GM21619 (cell line): ENCODE data around the gene ARMC10.
"Not testable (repeated sequence)": the region's sequence is repeated elsewhere in the genome, so short reads cannot be mapped to it uniquely, and the experiment has no call there.

ENCODE experiments used
- ATAC-seq: cut with Tn5 transposase; IDR thresholded peaks from one replicate; pipeline ENCODE4 v1.9.1; 2021; ENCODE audit not compliant: unreplicated experiment

ARMC10 gene

GRCh38 chr7:103077318-103077717 is 2.4 kb downstream of the ARMC10 start:
- ATAC-seq, result no peak

GRCh38 chr7:103078226-103078625 is 3.3 kb downstream of the ARMC10 start:
- not testable (repeated sequence) for ATAC-seq

GRCh38 chr7:103079836-103080235 is 4.9 kb downstream of the ARMC10 start:
- ATAC-seq, result no peak

DNA sequence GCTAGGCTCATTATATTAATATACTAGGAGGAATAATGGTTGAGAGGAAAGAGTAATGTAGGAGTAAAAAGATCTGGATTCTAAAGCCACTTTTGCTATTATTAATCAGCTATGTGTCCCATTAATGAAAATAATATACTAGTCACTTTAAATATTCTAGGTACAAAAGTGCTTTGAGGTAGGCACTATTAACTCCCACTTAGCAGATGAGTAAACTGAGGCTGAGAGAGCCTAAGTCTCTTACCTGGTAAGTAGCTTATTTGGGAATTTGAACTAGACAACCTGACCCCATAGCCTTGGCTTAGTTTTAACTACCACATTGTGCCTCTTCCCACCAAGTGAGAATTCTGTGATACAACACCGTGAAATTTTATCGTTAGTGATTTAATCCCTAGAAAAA is 6.0 kb downstream of the ARMC10 start:
- no peak for ATAC-seq

DNA sequence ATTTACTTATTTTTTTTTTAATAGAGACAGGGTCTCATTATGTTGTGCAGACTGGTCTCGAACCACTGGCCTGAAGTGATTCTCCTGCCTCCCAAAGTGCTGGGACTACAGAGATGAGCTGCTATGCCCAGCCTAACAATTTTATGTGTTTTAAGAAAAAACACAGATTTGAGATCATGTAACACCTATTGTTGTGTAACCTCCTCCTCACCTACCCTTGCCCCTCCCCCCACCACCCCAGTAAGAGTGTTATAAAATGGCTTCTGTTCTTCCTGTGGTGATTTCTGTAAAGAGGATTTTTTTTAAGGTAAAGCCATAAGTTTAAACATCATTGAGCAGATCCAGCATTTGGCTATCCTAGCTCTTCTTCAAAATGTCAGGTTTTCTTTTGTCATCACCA is 7.6 kb downstream of the ARMC10 start:
- no peak for ATAC-seq

DNA sequence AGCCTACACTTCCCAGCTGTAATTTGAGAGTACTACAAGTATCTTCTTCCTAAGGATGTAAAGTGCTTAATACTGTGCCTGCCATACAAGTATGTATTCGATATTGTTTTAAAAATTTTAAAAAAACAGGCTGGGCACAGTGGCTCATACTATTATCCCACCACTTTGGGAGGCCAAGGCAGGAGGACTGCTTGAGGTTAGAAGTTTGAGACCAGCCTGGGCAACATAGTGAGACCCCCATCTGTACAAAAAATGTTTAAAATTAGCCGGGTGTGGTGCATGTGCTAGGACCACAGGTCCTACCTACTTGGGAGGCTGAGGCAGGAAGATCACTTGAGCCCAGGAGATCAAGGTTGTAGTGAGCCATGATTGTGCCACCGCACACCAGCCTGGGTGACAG is 8.3 kb downstream of the ARMC10 start:
- no peak for ATAC-seq

GRCh38 chr7:103092321-103092720 is 17.4 kb downstream of the ARMC10 start:
- not testable (repeated sequence) for ATAC-seq

GRCh38 chr7:103093429-103093828 is 18.5 kb downstream of the ARMC10 start:
- ATAC-seq, result no peak

DNA sequence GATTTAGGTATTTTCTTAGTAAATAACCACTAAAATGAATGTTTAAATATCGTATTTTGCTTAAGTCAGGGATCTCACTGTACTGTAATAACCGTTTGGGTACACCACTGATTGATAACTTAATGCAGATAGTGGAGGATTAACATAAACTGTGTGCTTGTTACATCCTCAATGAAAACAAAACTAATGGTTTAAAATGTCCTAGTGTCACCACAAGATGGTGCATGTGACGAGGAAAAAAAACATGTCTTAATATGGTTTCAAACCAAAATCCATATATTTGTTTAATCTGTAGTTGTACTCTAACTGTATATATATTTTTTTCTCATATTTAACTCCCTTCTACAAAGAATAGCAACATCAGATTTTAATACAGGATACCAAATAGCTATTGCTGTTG is 19.2 kb downstream of the ARMC10 start:
- ATAC-seq, result no peak

GRCh38 chr7:103095558-103095957 is 20.6 kb downstream of the ARMC10 start:
- not testable (repeated sequence) for ATAC-seq

DNA sequence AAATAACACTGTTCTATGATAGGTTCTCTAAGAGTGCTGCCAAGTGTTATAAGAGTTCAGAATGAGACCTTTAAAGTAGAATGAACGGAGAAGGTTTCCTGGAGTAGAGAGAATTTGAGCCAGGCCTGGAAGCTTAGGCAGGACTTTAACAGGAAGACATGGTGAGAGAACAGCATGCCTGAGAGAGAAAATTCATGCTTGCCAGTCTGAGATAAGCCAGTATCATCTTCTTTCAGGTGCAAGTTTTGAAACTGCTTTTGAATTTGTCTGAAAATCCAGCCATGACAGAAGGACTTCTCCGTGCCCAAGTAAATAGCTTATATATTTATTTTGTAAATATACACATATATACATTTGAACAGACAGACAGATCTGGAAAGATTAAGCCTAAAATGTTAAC is 22.1 kb downstream of the ARMC10 start:
- ATAC-seq, result no peak

DNA sequence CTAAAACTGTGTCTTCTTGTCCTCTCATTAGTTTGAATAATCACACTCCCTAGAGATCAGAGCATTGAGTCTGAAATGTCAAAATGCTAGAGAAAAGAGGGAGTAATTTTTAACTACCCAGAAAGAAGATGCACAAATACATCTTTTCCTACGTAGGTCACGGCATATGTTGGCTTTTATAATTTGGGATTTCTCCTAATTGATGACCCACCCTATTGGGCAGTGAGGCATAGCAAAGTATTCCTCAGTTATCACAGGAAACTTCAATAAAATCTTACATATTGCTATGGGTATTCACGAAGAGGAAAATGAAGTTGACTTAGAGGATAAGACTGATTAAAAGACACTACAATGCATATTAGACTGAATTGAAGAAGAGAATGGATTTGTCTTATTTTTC is 25.4 kb downstream of the ARMC10 start:
- ATAC-seq, result no peak

GRCh38 chr7:103101543-103101942 is 26.6 kb downstream of the ARMC10 start:
- no peak for ATAC-seq

DNA sequence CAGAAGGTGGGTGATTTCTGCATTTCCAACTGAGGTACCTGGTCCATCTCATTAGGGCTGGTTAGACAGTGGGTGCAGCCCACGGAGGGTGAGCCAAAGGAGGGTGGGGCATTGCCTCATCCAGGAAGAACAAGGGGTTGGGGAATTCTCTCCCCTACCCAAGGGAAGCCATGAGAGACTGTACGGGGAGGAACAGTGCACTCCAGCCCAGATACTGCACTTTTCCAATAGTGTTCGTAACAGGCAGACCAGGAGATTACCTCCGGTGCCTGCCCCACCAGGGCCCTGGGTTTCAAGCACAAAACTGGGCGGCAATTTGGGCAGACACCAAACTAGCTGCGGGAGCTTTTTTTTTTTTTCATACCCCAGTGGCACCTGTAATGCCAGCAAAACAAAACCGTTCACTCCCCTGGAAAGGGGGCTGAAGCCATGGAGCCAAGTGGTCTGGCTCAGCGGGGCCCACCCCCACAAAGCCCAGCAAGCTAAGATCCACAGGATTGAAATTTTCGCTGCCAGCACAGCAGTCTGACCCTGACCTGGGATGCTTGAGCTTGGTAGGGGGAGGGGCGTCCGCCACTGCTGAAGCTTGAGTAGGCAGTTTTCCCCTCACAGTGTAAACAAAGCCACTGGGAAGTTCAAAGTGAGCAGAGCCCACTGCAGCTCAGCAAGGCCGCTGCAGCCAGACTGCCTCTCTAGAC is 31.2 kb downstream of the ARMC10 start:
- ATAC-seq, result no peak

DNA sequence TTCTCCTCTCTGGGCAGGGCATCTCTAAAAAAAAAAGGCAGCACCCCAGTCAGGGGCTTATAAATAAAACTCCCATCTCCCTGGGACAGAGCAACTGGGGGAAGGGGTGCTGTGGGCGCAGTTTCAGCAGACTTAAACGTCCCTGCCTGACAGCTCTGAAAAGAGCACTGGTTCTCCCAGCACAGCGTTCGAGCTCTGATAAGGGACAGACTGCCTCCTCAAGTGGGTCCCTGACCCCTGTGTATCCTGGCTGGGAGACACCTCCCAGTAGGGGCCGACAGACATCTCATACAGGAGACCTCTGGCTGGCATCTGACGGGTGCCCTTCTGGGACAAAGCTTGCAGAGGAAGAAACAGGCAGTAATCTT is 31.7 kb downstream of the ARMC10 start:
- not testable (repeated sequence) for ATAC-seq

- no peak for ATAC-seq
These were observed 38.2 kb downstream of the ARMC10 start for GRCh38 chr7:103113164-103113563.

GRCh38 chr7:103114576-103115008 is 39.7 kb downstream of the ARMC10 start:
- ATAC-seq, result no peak

DNA sequence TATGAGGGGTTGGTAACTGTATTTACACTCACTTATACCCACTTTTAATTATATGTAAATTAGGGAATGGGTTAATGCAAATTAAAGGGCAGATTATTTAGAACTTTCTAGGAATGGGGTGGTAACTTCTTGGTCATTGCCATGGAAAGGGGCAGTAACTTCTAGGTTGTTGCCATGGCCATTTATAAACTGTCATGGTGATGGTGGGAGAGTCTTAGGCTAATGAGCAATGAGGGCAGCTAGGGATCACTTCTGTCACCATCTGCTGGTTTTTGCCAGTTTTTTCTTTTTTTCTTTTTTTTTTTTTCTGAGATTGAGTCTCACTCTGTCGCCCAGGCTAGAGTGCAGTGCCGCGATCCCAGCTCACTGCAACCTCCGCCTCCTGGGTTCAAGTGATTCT is 40.8 kb downstream of the ARMC10 start:
- ATAC-seq, result no peak

DNA sequence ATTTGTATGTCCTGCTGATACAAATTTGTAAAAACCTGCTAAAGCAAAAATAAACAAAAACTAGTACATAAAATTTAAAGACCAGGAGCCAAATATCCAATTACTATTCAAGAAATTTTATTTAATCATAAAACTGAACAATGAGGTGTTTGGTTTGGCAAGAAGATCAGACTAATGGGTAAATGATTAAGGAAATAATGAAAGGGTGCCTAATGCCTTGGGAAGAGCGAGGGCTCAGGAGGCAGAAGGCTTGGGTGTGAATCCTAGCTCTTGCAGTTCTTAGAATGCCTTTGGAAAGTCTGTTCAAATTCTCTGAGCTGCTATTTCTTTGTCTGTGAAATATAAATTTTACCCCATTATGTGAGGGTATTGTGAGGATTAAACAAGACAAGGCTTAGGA is 41.6 kb downstream of the ARMC10 start:
- no peak for ATAC-seq

- no peak for ATAC-seq
These were observed 42.1 kb downstream of the ARMC10 start for GRCh38 chr7:103116991-103117390.

DNA sequence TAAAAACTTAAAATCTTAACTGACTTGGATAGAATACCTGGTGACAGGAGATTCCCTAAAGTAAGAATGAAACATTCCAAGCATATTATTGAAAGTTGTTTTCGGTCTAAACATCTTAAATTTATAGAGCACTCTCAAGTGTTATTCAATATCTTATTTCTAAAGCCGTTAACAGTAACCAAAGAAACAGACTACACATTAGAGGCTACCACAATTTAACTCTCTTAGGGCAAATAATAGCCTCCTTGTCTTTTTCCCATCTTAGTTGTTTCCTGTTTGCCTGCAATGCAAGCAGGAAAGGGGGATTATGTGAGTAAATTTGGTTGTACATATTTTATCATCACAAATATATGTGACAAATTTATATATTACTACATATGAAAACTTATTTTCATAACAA is 42.5 kb downstream of the ARMC10 start:
- ATAC-seq, result no peak

- ATAC-seq, result no peak
These were observed 44.9 kb downstream of the ARMC10 start for GRCh38 chr7:103119791-103120291.

DNA sequence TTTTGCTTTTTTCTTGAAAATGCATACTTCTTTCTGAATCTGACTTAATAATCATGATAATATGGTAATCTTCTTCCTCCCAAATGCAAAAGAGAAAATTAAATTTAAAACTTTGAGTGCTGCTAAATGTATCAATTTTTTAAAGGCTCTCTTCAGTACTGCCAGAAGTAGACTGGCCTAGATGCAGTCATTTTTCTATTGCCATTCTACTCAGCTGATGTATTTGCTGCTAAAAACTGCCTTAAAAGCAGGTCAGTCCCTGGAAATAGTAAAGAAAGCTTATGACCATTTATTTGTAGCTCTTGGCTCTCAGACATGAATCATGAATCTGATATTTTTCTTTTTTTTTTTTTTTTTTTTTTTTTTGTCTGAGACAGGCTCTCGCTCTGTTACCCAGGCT is 45.4 kb downstream of the ARMC10 start:
- ATAC-seq, result no peak
